HCT116 (cell line): ENCODE results near the gene PSENEN. TPM values are rescaled to one million over a fixed set of nuclear protein-coding genes. Genes with fewer than 3 reads are reported as not detected.

Experiments
- ATAC-seq: fragments of 200-7000 bp; cut with Tn5 transposase; 2 replicates; pipeline ENCODE4 v1.9.1; 2020; ENCODE audit warnings: mild to moderate bottlenecking, moderate library complexity
- BruUV-seq: library from RNA; stranded (reverse); fragments of 400-500 nt; replicated peaks from 2 replicates; lab custom pipeline; 2021; lab: Mats Ljungman, UMichigan
- CTCF ChIA-PET: fragments of 300-600 bp; sonication (Branson Sonifier 250); formaldehyde crosslinking; loops from one replicate; lab custom pipeline; 2021; ENCODE audit warnings: antibody characterized with exemption; lab: Charles Lee
- POLR2A ChIA-PET: fragments of 300-600, 350-600 bp; sonication (Branson Sonifier 250); formaldehyde crosslinking; loops from one replicate; lab custom pipeline; 2021; ENCODE audit warnings: antibody characterized with exemption; lab: Charles Lee
- RAD21 ChIA-PET, 2 experiments: fragments of 300-600 bp; sonication (Branson Sonifier 250); formaldehyde crosslinking; loops; one replicate each; lab custom pipeline; 2023; ENCODE audit warnings: low total read pairs in 2 of 2; ENCODE audit not compliant: uncharacterized antibody in 2 of 2, unreplicated experiment in 2 of 2, low non-redundant PET in 1 of 2; lab: Charles Lee
- DNase-seq: peaks from one replicate; pipeline ENCODE4 v3.0.0-alpha.2; 2010; ENCODE audit warnings: low read depth, low spot score
- H2AFZ ChIP-seq: fragments of 200-600 bp; shearing (Covaris generic), sonication (generic); 2 replicates; pipeline ENCODE4 v1.6.1; 2017; ENCODE audit warnings: low read depth, mixed run types, mixed read lengths, antibody characterized with exemption, low read length; ENCODE audit not compliant: poor library complexity, severe bottlenecking
- H3K27ac ChIP-seq: 2 replicates; pipeline ENCODE4 v1.5.1; 2012; ENCODE audit warnings: low read depth, low read length
- H3K27me3 ChIP-seq: fragments of 200-600 bp; sonication (generic); 2 replicates; pipeline ENCODE4 v1.6.1; 2016; ENCODE audit warnings: mixed run types, low read length, mixed read lengths; ENCODE audit not compliant: insufficient read depth
- H3K36me3 ChIP-seq, 2 experiments: fragments of 200-500 bp in 1 of 2; fragments of 200-600 bp in 1 of 2; sonication (Bioruptor generic) in 1 of 2; sonication (generic) in 1 of 2; 2 replicates each; pipeline versions ENCODE4 v1.5.1 to v1.6.1; 2014 to 2016; ENCODE audit warnings: low read length in 2 of 2, inconsistent platforms in 1 of 2, mixed read lengths in 1 of 2, mixed run types in 1 of 2; ENCODE audit not compliant: insufficient read depth in 2 of 2, control insufficient read depth in 1 of 2
- H3K4me1 ChIP-seq, 2 experiments: fragments of 200-600 bp in 1 of 2; sonication (generic) in 1 of 2; 2 replicates each; pipeline versions ENCODE4 v1.5.1 to v1.6.1; 2012 to 2017; ENCODE audit warnings: low read length in 2 of 2, inconsistent platforms in 1 of 2, mild to moderate bottlenecking in 1 of 2, mixed read lengths in 1 of 2, mixed run types in 1 of 2, moderate library complexity in 1 of 2; ENCODE audit not compliant: insufficient read depth in 2 of 2, control insufficient read depth in 1 of 2
- H3K4me2 ChIP-seq: fragments of 200-600 bp; sonication (generic); 2 replicates; pipeline ENCODE4 v1.6.1; 2017; ENCODE audit warnings: mixed run types, low read length, mixed read lengths
- H3K4me3 ChIP-seq, 2 experiments: fragments of 200-600 bp in 1 of 2; sonication (generic) in 1 of 2; replicated peaks in 1 of 2; 2 replicates each; pipeline ENCODE4 v1.5.1; 2011 to 2016; ENCODE audit warnings: low read length in 2 of 2, control low read depth in 1 of 2, low read depth in 1 of 2, mild to moderate bottlenecking in 1 of 2, mixed read lengths in 1 of 2, mixed run types in 1 of 2
- H3K79me2 ChIP-seq: fragments of 200-600 bp; sonication (generic); 2 replicates; pipeline ENCODE4 v1.6.1; 2017; ENCODE audit warnings: mild to moderate bottlenecking, mixed run types, low read length, moderate library complexity, mixed read lengths; ENCODE audit not compliant: insufficient read depth
- H3K9ac ChIP-seq: fragments of 200-600 bp; sonication (generic); 2 replicates; pipeline ENCODE4 v1.6.1; 2016; ENCODE audit warnings: low read length, mixed read lengths
- H3K9me2 ChIP-seq: fragments of 200-600 bp; sonication (generic), shearing (Covaris generic); 2 replicates; pipeline ENCODE4 v1.6.1; 2017; ENCODE audit warnings: mixed run types, mild to moderate bottlenecking, moderate library complexity; ENCODE audit not compliant: insufficient read depth
- H3K9me3 ChIP-seq, 2 experiments: fragments of 200-500 bp in 1 of 2; fragments of 200-600 bp in 1 of 2; sonication (Bioruptor generic) in 1 of 2; sonication (generic) in 1 of 2; 2 replicates each; pipeline ENCODE4 v1.6.1; 2014 to 2017; ENCODE audit warnings: low read length in 2 of 2, mixed read lengths in 2 of 2, inconsistent platforms in 1 of 2, low read depth in 1 of 2, mild to moderate bottlenecking in 1 of 2, mixed run types in 1 of 2, moderate library complexity in 1 of 2; ENCODE audit not compliant: control insufficient read depth in 1 of 2, insufficient read depth in 1 of 2
- H4K20me1 ChIP-seq: fragments of 200-600 bp; sonication (generic), shearing (Covaris generic); 2 replicates; pipeline ENCODE4 v1.6.1; 2017; ENCODE audit warnings: mixed run types, mild to moderate bottlenecking, moderate library complexity; ENCODE audit not compliant: insufficient read depth
- CTCF ChIP-seq, 3 experiments: fragments of 200-600 bp in 1 of 3; sonication (generic) in 1 of 3; IDR thresholded peaks in 2 of 3; conservative IDR thresholded peaks in 1 of 3; 2 replicates each; pipeline ENCODE4 v1.5.1; 2012 to 2017; ENCODE audit warnings: low read depth in 2 of 3, low read length in 2 of 3, antibody characterized with exemption in 1 of 3, borderline replicate concordance in 1 of 3, control low read depth in 1 of 3, mild to moderate bottlenecking in 1 of 3, mixed read lengths in 1 of 3, mixed run types in 1 of 3, moderate library complexity in 1 of 3; ENCODE audit not compliant: insufficient read depth in 1 of 3
- JUND ChIP-seq: IDR thresholded peaks from 2 replicates; pipeline ENCODE4 v1.6.1; 2012
- POLR2AphosphoS5 ChIP-seq: IDR thresholded peaks from 2 replicates; pipeline ENCODE4 v1.6.1; 2011; ENCODE audit warnings: mild to moderate bottlenecking, low read depth, low read length, moderate library complexity
- REST ChIP-seq: IDR thresholded peaks from 2 replicates; pipeline ENCODE4 v1.6.1; 2012; ENCODE audit warnings: low read depth
- SP1 ChIP-seq: IDR thresholded peaks from 2 replicates; pipeline ENCODE4 v1.6.1; 2012; ENCODE audit warnings: low read depth
- ZBTB33 ChIP-seq: IDR thresholded peaks from 2 replicates; pipeline ENCODE4 v1.6.1; 2011; ENCODE audit warnings: mild to moderate bottlenecking, low read length, moderate library complexity; ENCODE audit not compliant: insufficient replicate concordance; ENCODE audit errors: extremely low read depth
- ZNF274 ChIP-seq: fragments of 200-500 bp; sonication (Bioruptor generic); IDR thresholded peaks from 2 replicates; pipeline ENCODE4 v1.6.1; 2014; ENCODE audit warnings: mild to moderate bottlenecking, low read depth, low read length, inconsistent platforms
- intact Hi-C: fragments of 100-400 bp; cut with micrococcal nuclease; formaldehyde crosslinking; loops from 2 replicates; pipeline ENCODE4 v1.10.0; 2022
- total RNA-seq: library from RNA; stranded (reverse); gene quantifications from one replicate; pipeline ENCODE4 v1.2.1, GENCODE V29; 2021; ENCODE audit not compliant: unreplicated experiment

PSENEN gene
- total RNA-seq, 1 experiment from 2014 or later, result 55.3 TPM

- Histone ChIP-seq H3K9me3 (no peaks in the 10 kb centered on the region), H3K36me3 (no peaks in the 10 kb centered on the region; a peak in 1 of 4 replicates), H3K4me1 (peaks cover 22 to 29% of the 10 kb centered on the region in 2 experiments), H3K9me2 (no peaks in the 10 kb centered on the region), H3K9ac (peak overlapping the region; percentile 82), H3K4me2 (peak overlapping the region; percentile 99), H3K4me3 (peak overlapping the region; percentile 93 to 99), H3K79me2 (peaks cover 19% of the 10 kb centered on the region), H4K20me1 (no peaks in the 10 kb centered on the region), H3K27me3 (no peaks in the 10 kb centered on the region), H3K27ac (peak overlapping the region; percentile 78; the same call in 1 of the 2 replicates), H2AFZ (no peak overlapping the region)
- no peak for DNase-seq
- no peak for ATAC-seq
- intact Hi-C loops, result no loop called here
- ChIA-PET CTCF (no interaction called here), RAD21 (no interaction called here), POLR2A (no interaction called here)
- BruUV-seq, result no TSS peak
- TF ChIP-seq CTCF (IDR thresholded peaks at IDR 0.05 in 2 of 3, conservative IDR thresholded peaks at IDR 0.05 in 1 of 3; ENCODE audit: borderline replicate concordance in 1 of 3, insufficient read depth in 1 of 3, low read depth in 2 of 3, low read length in 2 of 3) (no peak), JUND (no peak), POLR2AphosphoS5 (no peak), ZBTB33 (no peak), SP1 (no peak), REST (no peak), ZNF274 (no peak)
Observed at GRCh38 chr19:35746531-35746930, 1.1 kb downstream of the PSENEN start.
